RPMI8226 (cell line): Measurements from ENCODE around the gene CRB1.

Experiments
- DNase-seq: peaks from one replicate; pipeline ENCODE4 v3.0.0-alpha.2; 2015

CRB1 gene

DNA sequence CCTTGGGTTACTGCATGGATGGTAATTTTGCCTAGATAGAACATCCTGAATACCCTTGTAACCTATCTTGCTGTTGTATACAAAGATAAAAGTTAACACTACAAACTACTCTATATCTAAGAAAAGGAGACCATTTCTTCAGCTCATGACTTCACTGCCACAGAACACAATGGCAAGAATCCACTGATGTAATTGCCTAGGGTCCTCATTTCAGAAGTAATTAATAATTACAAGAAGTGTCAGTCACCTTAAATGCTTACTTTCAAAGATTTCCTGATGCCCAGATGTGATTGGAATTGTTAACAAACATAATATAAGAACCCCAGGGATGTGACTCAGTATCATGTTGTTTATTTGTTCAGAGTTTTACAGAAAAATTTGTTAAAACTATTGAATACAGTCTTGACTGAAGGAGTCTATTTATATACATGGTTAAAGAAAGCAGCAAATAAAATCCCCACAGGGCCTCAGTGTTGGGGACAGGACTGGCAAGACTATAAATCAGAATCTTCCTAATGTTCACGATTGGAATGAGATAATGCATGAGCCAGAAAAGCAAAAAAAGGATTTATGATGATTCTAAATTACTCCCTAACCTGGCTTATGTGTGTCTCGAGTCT is 83.9 kb downstream of the CRB1 start:
- DNase-seq, result no peak

DNA sequence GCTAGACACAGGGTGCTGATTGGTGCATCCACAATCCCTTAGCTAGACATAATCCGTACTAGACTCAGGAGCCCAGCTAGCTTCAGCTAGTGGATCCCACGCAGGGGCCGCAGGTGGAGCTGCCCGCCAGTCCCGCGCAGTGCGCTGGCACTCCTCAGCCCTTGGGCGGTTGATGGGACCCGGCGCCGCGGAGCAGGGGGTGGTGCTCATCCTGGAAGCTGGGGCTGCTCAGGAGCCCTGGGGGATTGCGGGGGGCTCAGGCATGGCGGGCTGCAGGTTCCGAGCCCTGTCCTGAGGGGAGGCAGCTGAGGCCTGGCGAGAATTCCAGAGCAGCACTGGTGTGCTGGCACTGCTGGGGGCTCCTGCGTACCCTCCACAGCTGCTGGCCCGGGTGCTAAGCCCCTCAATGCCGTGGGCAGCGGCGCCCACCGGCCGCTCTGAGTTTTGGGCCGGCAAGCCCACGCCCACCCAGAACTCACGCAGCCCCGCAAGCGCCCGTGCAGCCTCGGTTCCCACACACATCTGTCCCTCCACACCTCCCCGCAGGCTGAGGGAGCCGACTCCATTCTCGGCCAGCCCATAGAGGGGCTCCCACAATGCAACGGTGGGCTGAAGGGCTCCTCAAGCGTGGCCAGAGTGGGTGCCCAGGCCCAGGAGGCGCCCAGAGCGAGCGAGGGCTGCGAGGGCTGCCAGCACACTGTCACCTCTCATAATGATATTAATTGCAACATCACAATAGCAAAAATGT is 87.4 kb downstream of the CRB1 start:
- DNase-seq, result no peak

DNA sequence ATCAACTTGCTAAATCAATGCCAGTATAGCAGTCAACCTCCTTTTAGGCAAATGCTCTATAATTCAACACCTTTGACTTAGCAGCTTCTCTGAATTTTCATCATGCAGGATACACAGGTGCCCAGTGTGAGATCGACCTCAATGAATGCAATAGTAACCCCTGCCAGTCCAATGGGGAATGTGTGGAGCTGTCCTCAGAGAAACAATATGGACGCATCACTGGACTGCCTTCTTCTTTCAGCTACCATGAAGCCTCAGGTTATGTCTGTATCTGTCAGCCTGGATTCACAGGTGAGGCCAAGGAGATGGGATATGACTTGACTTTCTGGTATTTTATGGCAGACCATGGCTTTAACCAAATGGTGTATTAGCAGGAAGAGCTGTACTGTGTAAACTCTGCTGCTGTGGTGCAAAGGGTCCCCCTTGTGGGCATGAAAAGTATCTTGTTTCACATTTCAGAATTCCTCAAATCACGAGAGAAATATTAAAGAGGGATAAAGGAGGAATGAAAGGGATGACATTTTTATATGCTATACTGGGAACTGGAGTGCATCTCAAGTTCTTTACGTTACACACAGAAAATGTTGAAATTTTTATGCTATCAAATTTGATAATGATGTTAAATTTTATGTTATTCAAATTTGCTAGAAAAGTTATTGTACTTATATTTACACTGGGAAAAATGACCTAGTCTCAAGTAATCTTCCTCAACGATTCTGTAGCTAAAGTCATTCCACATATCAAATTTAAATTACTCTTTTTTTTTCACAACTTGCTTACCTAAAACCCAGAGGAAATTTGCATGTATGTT is 88.9 kb downstream of the CRB1 start:
- peak; percentile 26 for DNase-seq

DNA sequence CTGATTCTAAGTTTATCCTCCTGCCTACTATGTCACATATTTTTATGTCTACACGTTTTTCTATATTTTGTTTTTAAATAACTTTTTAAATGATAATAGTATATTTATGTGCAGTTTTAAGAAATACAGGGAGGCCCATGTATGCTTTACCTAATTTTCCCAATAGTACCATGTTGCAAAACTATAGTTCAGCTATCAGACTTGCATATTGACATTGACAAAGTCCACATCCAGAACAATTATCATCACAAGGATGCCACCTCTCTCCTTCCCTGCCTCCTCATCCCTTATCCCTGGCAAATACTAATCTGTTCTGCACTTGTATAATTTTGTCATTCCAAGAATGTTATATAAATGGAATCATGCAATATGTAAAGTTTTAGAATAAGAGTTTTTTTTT is 90.9 kb downstream of the CRB1 start:
- no peak for DNase-seq

DNA sequence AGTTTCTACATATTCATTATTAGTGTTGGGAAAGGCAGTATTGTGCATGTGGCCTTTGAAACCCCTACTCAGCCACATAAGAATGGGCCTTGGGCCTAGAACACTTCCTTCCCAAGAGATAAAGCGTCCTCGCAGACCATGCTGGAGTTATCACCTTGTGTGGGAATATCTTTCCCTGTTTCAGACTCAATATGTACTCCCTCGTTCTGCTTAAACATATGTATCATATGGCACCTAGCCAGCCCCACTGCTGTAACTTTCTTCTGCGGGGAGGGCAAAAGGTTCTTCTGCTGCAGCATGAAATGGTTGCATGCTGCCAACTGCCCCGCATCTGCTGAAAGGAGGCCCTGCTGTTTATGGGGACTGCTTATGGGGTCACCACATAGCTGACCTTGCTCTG is 92.0 kb downstream of the CRB1 start:
- no peak for DNase-seq

DNA sequence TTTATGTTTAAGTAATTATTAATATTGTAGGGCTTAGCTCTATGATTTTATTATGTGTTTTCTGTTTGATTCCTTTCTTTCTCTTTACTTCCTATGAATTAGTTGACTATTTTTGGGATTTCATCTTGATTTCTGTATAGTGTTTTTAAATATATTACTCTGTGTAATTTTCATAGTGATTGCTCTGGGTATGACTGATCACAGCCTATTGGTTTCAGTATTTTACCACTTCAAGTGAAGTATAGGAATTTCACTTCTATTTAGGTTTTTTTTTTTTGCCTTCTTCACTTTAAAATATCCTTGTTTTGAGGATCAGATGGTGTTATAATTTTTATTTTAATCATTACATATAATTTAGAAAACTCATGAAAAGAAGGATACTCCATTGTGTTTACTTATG is 94.8 kb downstream of the CRB1 start:
- no peak for DNase-seq

DNA sequence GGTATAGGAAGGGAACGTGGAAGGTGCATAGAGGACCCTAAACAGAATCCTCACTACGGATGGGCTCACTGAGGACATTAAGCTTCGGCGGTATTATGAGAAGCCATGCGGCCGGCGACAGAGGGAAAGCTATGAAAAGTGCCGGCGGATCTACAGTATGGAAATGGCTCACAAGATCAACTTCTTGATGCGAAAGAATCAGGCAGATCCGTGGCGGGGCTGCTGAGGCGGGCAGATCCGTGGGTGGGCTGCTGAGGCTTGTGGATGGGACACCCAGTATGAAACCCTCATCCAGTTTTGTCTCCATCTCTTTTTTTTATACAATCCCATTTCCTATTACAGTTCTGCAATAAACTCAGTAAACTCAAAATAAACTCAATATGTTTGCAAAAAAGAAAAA is 95.8 kb downstream of the CRB1 start:
- DNase-seq, result no peak

DNA sequence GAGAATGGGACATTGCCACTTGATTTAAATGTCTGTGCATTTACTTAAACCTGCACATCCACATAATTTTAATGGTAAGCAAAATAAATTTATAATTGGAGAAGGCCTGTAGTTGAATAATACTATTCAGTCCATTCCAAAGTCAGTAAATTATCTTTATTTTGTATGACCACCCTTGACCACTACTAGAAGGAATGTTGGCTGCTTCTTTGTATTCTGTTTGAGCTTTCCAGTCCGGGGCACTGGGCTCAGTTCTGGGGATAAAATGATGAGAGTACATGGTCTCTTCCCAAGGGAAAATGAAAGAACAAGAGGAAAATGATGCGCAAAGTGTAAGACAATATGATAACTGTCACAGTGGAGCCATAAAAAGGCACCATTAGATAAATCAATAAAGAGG is 98.9 kb downstream of the CRB1 start:
- no peak for DNase-seq

DNA sequence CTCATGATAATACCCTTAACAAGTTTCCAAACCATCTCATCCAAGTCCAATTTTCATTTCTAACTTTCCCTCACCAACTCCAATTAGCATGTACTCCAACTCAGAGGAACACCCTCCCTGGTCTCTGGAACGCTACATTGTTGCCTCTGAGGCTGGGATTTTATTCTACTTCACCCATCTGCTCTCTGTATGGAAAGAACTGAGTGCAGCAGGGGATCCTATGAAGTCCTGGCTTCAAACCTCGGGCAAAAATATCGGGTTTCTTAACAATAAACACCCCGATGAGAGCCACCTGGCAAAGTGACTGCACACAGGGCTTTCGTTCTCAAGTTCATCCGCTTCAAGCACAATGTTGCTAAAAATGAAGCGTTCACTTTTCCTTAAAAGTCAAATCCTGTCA is 99.6 kb downstream of the CRB1 start:
- no peak for DNase-seq

DNA sequence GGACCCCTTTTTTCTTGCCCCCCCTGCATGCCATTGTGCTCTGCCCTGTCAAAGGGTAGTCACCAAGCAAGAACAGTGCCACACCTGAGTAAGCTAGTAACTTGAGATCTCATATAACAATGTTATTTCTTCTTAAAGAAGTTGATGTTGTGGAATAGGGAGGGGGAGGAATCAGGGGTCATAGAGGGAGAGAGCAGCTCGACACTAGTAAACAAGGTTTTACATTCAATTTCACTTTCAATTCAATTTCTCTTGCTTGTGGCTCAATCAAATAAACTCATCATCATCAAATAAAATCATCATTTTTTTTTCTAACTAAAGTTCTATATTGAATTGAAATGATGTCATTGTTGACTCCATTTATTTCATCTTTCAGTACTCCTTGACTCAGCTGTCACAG is 106.4 kb downstream of the CRB1 start:
- DNase-seq, result no peak

DNA sequence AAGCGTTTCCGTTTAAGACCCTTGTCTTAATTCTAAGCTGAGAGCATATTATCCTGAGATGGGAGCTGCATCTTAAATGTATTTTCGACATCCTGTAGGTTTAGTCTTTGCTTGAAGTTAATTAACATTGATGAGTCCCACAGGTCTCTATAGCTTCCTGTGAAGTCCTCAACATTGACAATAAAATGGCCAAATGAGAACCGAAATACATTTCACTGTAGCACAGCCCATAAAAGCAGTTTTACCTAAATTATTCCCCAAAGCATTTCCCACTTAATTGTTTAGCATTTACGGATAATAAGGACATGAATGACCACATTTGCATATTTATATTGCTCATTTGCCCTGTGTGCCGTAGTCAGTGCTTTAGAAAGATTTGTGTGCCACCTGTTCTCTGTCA is 116.4 kb downstream of the CRB1 start:
- DNase-seq, result no peak

DNA sequence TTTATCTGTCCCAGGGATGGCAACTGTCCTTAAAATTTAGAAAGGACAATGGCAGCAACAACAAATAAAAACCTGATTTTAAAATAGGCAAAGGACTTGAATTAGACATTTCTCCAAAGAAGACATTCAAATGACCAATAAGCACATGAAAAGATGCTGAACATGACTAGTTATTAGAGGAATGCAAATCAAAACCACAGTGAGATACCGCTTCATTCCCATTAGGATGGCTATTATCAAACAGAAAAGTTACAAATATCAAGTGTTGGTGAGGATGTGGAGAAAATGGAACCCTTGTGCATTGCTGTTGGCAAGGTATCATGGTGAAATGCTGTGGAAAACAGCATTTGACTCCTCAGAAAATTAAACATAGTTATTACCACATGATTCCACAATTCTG is 120.7 kb downstream of the CRB1 start:
- no peak for DNase-seq

DNA sequence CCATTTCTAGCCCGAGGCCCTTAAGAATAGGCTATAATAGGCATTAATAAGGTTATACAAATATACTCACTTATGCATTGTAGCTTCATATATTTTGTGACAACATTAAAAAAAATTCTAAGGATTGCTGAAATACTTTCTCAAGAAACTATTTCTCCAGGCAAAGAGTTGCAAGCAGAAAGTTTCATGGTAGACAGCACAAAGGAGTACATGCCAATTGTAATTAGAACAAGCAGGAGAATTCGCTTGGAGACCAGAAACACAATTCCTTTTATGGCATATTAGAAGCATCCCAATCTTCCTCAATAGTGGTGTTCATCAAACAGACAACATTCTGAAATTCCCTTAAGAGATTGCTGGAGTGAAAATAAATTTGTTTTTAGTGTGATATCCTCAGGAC is 122.8 kb downstream of the CRB1 start:
- no peak for DNase-seq

DNA sequence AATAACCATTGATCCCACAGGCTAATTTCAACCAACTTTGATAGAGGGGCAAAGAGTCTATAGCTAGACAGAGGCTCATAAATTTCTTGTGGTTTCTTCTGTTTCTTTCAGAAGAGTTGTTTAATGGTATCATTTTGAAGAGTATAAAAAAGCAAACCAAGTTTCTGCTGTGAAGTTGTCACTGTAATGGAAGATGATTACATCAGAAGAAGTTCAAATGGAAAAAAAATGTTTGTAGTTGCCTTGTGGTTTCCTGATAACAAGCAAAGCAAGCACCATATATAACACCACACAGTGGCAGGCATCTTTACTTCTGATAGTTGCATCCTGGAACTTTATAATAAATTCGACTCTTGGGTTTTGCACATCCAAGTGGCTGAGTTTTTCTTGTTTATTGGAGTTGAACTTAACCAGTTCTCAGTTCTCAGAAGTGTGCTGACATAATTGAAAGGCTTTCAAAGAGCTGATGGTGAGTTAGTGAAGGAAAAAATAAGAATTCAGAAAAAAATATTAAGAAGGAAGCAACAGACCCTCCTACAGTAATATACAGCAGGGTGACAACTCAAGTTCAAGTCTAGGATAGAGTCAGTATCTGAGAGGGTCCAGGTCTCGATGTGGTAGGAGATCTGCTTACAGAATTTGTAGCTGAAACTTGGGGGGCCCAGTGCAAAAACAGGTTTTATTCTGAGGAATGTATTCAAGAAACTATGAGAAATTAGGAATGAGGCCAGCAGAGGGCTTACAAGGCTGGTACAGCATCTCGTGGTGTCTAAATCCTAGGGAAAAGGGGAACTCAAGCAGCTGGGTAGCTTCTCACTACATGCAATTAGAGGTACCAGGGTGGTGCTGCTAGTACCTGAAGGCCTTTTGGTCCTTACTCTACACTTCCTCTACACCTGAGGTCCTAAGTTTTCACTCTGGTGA is 123.5 kb downstream of the CRB1 start:
- DNase-seq, result peak; percentile 7

DNA sequence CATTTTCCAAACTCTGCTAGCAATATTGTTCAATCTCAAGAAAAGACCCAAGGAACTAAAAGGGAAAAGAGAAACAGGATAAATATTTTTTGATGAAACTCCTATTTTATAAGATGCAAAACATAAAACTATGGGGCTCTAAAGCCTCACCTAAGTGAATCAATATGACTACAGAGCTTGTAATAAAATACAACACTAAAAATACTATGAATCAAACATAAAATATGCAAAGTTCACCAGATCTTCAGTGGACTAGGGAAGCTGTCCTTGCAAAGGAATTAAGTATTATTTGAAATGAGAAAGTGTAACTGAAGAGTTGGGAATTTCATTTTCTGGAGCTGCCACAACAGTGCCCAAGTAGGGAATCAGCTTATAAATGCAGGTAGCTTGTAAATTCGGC is 124.5 kb downstream of the CRB1 start:
- DNase-seq, result no peak

DNA sequence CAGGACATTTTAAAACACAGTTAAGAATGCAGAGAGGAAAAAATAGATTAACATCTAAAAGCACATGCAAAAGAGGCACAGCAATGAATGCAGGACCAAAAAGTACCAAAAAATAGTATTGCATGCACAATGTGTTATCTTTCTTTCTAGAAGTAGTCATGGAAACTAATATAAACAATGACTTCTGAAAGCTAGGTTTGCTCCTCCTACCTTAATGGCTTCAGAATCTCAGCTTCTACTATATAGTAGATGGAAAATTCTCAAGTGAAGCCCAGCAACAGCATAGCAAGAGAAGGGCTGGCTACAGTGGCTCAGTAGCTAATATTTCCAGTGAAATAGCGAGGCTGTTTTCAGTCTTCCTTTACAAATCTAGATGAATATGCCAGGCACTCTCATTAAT is 125.1 kb downstream of the CRB1 start:
- no peak for DNase-seq

DNA sequence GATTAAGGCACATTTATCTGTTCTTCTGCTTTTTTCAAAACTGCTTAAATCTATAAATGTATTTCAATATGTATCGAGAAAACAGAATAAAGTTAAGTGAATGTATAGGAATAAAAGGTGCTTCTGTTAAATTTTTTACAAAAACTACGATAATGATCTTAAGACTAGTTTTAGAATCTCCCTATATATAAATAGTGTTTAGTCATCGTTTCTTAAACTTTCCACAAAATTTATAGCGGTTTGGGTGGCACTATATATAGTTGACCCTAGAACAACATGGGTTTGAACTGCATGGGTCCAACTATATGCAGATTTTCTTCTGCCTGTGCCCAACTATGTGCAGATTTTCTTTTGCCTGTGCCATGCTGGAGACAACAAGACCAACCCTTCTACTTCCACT is 125.7 kb downstream of the CRB1 start:
- DNase-seq, result no peak

DNA sequence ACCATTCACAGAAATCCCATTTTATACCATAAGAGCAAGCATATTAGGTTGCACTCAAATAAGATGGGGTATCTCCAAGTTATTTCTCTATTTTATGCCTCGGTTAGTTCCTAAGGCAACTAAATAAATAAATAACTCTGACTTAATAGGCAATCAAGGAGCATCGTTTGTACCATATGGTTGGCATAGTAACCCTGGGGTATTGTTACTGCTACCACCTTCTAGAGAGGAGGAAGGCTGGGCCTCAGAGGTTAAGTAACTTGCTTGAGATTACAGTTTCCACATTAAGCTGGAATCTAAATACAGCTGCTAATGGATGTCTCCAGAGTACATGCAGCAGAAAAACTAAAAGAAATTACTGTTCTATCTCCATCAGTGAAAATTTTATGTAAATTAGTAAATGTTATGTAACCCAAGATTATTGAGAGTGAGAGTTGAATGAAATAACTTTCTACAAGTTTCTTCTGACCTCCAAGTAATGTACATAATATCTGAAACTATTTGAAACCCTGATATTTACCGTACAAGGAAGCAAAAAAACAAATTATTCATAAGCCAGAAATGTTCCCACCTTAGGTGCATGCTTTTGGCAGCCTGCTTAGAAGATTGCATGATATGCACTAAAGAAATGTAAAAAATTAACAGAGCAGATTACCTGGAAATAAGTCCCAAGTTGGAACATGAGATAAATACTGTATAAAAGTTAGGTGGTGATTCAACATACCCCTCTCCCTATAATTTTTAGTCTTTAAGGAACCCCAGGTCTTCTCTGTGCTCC is 127.0 kb downstream of the CRB1 start:
- DNase-seq, result no peak

DNA sequence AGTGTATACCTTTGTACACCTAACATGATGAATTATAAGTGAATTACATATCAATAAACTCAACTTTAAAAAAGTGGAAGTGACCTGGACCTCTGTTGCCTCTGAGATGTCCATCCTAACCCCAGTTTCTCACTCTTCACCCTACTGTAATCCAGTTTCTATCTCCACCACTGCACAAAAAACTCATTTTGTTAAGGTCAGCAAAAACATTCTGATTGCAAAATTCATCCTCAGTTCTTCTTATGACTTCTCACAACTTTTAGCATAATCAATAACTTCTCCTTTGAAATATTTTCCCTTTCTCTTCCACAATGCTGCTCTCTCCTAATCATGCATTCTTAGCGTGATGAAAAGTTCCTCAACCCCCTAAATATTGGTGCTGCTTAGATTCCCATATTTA is 129.8 kb downstream of the CRB1 start:
- DNase-seq, result no peak

DNA sequence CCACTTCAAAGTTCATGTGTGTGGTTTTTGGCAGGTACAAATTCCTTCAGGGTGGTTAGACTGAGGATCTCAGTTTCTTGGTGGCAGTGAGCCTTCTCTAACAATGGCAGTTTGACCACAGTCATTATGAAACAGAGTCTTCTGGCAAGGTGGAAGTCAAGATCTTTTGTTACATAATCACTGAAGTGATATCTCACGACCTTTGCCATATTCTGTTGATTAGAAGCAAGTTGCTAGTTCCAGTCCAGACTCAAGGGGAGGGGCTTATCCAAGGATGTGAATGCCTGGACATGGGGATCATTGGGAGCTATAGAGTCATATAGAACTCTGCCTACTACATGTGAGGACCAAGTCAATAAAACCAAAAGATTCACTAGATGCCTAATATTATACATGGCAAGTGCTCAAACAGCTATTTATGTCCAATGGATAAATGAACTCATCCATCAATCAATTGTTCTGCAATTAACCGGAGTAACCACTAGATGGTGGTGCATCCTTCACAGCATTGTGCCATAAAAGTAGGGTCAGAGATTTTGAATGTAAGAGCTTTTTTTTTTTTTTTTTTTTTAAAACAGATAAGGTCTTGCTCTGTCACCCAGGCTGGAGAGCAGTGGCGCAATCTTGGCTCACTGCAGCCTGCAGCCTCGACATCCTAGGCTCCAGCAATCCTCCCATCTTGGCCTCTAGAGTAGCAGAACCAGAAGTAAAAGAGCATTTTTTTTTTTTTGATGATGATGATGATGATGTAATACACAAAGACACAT is 131.9 kb downstream of the CRB1 start:
- peak; percentile 61 for DNase-seq

DNA sequence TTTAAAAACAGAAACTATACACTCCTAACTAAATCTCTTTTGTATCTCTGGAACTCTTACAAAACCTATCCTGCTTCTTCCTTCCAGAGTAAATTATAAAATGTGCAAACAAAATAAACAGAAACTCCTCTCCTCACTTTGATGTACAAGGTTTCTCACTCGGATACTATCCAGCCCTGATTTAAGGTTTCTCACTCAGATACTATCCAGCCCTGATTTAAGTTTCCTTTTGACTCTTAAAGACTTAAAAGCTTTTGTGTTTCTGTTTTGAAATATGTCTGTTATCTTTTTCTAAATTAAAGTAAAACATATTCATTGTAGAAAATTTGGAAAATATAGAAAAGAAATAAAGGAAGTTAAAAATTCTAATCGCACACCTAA is 132.5 kb downstream of the CRB1 start:
- DNase-seq, result no peak

DNA sequence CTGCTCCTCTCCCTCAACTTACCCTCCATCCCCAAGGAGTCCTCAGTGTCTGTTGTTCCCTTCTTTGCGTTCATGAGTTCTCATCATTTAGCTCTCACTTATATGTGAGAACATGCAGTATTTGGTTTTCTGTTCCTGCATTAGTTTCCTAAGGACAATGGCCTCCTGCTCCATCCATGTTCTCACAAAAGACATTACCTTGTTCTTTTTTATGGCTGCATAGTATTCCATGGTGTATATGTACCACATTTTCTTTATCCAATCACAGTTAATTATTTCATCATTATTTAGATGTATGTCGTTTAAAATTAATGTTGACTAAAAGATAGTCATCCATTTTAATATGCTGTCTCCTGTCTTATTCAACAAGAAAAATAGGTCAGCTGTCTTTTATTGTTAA is 134.1 kb downstream of the CRB1 start:
- DNase-seq, result no peak
